Measurements from ENCODE around the gene RABAC1.
"Not testable (repeated sequence)": the region's sequence is repeated elsewhere in the genome, so short reads cannot be mapped to it uniquely, and the experiment has no call there.

Gene RABAC1

DNA sequence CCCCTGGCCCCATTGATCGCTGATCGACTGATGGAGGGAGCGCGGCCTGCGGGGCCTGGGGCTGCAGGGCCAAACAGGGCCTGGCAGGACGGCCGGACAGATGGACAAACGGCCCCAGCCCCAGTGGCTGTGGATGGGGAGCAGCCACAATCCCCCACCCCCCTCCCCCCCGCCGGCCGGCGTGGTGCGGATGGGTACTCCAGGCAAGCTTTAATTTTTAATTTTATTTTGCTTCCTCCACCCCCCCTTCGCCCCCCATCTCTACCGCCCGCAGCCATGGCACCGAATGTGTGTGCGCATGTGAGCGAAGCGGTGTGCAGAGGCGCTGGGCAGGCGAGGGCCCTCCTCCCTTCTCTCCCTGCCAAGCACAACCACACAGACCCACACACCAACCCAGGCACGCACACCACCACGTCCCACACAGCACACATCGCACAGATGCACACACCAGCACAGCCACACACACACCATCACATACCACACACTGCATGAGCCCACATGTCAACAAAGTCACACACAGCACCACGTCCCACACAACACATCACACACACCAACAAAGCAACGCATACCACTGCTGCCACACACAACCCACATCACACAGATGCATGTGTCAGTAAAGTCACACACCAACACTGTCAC lies 43.2 kb downstream of the RABAC1 start:
- no peak overlapping the region for H3K4me3 ChIP-seq
- no peak overlapping the region for H3K27ac ChIP-seq
- no peak for DNase-seq (ENCODE audit: low spot score)
- TF ChIP-seq, protein P1, sequence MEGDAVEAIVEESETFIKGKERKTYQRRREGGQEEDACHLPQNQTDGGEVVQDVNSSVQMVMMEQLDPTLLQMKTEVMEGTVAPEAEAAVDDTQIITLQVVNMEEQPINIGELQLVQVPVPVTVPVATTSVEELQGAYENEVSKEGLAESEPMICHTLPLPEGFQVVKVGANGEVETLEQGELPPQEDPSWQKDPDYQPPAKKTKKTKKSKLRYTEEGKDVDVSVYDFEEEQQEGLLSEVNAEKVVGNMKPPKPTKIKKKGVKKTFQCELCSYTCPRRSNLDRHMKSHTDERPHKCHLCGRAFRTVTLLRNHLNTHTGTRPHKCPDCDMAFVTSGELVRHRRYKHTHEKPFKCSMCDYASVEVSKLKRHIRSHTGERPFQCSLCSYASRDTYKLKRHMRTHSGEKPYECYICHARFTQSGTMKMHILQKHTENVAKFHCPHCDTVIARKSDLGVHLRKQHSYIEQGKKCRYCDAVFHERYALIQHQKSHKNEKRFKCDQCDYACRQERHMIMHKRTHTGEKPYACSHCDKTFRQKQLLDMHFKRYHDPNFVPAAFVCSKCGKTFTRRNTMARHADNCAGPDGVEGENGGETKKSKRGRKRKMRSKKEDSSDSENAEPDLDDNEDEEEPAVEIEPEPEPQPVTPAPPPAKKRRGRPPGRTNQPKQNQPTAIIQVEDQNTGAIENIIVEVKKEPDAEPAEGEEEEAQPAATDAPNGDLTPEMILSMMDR (IDR thresholded peaks at IDR 0.05) = no peak

DNA sequence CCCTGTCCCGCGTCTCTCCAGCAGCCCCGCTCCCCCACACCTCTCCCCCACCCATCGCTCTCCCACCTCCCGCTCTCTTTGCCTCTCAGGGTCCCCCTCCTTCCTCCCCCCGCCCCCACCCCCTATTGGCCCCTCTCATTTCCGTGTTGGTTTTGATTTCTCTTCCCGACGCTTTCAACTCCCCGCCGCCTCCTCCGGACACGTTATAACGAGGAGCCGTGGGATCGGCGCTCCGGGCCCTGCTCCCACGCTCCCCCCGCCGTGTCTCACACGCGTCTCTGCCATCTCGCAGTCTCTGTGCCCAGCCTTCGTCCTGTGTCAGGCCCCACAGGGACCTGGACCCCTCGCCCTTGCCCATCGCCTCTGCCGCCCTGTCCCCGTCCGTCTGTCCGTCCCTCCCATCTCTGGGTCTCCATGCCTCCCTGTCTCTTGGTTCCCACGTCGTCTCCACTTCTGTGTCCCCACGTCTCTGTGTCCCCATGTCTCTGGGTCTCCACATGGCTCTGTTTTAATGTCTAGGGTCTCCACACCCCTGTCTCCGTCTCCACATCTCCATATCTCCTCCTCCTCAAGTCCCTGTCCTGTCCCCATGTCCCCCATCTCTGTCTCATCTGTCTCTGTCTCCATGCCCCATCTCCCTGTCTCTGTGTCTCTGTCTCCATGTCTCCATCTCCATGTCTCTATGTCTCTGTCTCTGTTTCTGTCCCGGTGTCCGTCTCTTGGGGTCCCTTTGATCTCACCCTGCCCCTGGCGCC lies 43.9 kb downstream of the RABAC1 start:
- no peak overlapping the region for H3K4me3 ChIP-seq
- no peak for DNase-seq (ENCODE audit: low spot score)

DNA sequence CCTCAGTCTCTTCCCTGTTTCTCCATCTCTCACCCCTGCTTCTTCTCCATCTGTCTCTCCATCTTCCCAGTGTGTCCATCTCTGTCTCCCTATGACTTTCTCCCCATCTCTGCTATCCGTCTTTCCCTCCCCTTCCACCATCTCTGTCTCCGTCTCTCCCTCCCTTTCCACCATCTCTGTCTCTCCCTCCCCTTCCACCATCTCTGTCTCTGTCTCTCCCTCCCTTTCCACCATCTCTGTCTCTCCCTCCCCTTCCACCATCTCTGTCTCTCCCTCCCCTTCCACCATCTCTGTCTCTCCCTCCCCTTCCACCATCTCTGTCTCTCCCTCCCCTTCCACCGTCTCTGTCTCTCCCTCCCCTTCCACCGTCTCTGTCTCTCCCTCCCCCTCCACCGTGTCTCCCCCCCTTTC lies 44.7 kb downstream of the RABAC1 start:
- not testable (repeated sequence) for H3K4me3 ChIP-seq; DNase-seq (ENCODE audit: low spot score); H3K27ac ChIP-seq

More for the DNA sequence above, 43.9 kb downstream of the RABAC1 start:
- no peak overlapping the region for H3K27ac ChIP-seq
- TF ChIP-seq, protein P1 (IDR thresholded peaks at IDR 0.05) = no peak

DNA sequence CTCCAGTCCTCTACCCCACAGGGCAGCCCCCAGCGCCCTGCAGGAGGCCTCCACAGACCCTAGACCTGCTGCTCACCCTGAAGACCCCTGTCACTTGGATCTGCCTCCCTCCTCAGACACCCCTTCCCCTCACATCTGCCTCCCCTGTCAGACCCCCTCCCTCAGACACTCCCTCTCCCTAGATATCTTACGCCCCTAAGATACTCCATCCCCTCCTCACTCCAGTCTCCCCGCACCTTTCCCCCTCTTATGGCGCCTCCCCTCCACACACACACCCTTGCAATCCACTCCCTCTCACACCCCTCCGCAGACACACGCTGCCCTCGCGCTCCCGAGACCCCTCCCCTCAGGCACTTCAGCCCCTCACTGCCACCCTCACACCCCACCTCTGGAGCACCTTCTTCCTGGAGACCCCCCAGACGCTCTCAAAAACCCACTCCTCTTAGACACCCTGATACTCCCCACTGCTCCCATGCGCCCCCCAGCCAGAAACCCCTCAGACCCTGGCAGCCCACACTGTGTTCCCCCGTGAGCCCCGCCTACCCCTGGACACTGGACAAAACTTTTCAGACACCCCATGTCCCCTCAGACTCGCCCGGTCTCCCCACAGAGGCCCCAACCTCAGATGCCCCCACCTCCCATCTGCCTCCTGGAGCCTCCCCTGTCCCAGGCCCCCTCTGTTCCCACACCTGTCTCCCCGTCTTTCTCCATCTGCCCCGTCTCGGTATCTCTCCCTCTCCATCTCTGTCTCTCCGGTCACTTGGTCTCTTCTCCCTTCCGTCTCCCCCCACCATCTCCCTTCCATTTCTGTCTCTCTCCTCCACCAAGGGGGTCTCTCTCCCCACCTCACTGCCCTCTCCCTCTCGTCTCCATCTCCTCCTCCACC lies 45.3 kb downstream of the RABAC1 start:
- DNase-seq (ENCODE audit: low spot score) = no peak
- TF ChIP-seq, protein P1 (IDR thresholded peaks at IDR 0.05) = no peak
- Histone ChIP-seq H3K4me3 (no peak overlapping the region), H3K27ac (no peak overlapping the region)

DNA sequence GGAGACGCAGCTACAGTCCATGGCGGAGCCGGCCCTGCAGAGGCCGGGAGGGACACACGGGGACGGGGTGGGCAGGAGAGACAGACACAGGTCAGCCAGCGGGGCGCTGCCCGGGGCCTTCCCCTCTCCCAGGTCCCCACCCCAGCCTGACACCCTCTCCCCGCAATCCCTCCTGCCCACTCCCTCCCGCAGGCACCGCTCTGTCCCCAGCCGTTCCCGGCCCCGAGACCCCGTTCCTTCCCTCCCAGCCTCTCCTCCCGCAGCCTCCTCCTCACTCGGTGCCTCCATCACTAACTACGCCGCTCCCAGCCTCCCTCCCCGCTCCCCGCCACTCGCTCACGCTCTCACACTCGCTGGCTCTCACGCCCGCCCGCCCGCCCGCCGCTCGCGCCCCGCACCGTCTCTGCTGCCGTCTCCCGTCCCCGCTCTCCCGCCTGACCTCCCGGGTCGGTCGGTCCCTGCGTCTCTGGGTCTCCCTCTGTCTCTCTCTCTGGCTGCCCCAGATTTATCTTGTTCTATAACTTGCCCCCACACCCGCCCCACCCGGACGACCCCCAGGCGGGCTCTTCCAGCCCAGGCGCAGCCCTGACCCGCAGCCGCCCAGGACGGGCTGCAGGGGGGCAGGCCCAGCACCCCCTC lies 46.1 kb downstream of the RABAC1 start:
- Histone ChIP-seq H3K4me3 (no peak overlapping the region), H3K27ac (no peak overlapping the region)
- DNase-seq (ENCODE audit: low spot score) = no peak
- TF ChIP-seq, protein P1 (IDR thresholded peaks at IDR 0.05) = no peak

DNA sequence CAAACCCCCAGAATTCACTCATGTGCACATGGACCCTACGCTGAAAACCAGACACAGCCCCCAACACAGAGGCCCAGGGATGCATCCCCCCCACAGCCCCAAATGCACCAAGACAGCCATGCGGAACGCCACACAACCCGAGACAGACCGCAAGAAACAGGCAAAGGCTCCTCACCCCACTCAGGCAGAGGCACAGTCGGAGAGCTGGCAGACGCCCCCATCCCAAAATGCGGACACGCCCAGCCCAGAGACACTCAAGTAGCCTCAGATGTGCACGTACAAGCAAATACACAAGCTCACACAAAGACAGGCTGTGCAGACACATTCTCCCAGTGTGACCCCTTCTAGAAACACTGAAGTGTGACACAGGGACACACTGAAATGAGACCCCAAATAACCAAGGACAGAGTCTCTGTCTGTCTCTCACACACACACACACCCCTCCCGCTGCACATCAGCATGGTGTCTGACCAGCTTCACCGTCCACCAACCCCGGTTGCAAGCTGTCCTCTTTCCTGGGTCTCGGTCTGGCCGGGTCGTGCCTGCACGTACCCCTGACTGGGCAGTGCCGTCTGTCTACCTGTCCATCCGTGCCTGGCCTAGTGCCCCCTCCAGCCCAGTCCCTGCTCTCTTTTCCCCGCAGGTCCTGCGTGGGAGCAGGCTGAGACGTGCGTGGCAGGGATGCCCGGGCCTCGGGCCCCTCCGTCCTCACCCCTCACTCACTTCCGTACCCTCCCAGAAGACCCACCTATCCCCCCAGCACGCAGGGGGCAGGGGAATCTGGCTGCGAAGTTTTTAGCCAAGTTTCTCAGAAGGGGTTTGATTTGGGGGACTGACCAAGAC lies 47.0 kb downstream of the RABAC1 start:
- no peak for DNase-seq (ENCODE audit: low spot score)
- Histone ChIP-seq H3K27ac (no peak overlapping the region), H3K4me3 (no peak overlapping the region)
- TF ChIP-seq, protein P1 (IDR thresholded peaks at IDR 0.05) = no peak
